ENCODE data around the gene C6orf62. TPM values are rescaled to one million over a fixed set of nuclear protein-coding genes. Genes with fewer than 3 reads are reported as not detected.
A peak's percentile ranks its signal among the peaks of the same experiment; 100 is the strongest.

The C6orf62 gene
- total and polyA plus RNA-seq, 12 donors, result 35.3 to 68.3 (median 41.5) TPM

DNA sequence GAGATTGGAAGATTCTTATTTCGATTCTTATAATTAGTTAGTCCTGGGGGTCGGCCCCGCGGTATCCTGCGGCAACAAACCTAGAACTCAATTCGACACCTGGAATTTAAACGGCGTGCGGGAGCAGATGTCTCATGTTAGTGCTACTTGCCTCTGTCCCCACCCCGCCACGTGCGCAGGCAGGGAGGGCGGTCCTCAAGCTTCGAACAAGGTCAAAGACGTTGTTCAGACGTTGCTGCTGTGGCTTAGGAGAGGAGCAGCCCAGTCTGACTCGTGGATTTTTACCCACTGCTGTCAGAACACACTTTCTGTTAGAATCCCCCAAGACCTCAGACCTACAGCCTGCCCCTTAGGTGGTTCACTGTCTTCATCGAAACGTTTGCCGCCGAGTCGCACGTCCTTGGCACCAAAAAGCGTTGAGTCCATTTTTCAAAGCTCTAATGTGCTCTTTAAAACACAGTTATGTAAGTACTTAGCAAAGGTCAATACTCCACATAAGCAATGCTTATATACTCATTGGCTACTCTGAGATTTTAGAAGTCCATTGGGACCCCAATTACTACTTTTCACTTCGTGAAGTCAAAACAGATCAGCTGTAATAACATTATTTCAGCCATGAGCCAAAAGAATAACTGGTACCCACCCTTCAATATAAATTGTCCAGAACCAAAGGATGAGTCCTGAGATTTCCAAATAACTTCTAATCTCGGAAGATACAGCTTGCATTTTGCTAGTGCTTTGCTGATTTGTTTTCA lies 2.7 kb upstream of the C6orf62 start:
- Histone ChIP-seq H3K4me3 (peak overlapping the region in 9 of 10 donors; percentile 42 to 97 (median 79)), H3K4me1 (peaks cover 0 to 36% (median 25%) of the 10 kb centered on the region in 9 donors), H3K36me3 (peaks cover 0 to 23% (median 0%) of the 10 kb centered on the region in 9 donors), H3K27ac (peak overlapping the region; percentile 97 to 100 (median 99)), H3K9me3 (no peaks in the 10 kb centered on the region), H3K27me3 (no peaks in the 10 kb centered on the region)
- peak; percentile 58 to 82 (median 72) for ATAC-seq
- no peak for TF ChIP-seq CTCF (IDR thresholded peaks at IDR 0.05)
- intact Hi-C loops (cut with DNase I), result loop anchor here in 6 of 10 donors (1.0 to 10.0 kb wide), 9 partner anchors 51 to 1303 kb away; partner anchors contain the start of genes GMNN (in 5 of the 6), TDP2 (in 3 of the 6) and ACOT13 (in 2 of the 6)
- peak; percentile 84 to 88 for DNase-seq
- 5 to 6% methylated on average over 26 of the region's 26 CpGs for WGBS, 2 donors

- 0% methylated on average over 60 of the region's 60 CpGs for WGBS, 2 donors
- DNase-seq (peak; percentile 100), ATAC-seq (peak; percentile 93 to 97 (median 96))
- Histone ChIP-seq H3K4me3 (peak overlapping the region; percentile 70 to 98 (median 86)), H3K9me3 (no peaks in the 10 kb centered on the region), H3K27ac (peak overlapping the region; percentile 97 to 100 (median 99)), H3K27me3 (no peaks in the 10 kb centered on the region), H3K4me1 (peaks cover 6 to 44% (median 33%) of the 10 kb centered on the region in 9 donors), H3K36me3 (peaks cover 0 to 31% (median under 1%) of the 10 kb centered on the region in 9 donors)
- no peak for TF ChIP-seq CTCF (IDR thresholded peaks at IDR 0.05)
- intact Hi-C loops (cut with DNase I), result loop anchor here in 6 of 10 donors (1.0 to 10.0 kb wide), 9 partner anchors 51 to 1304 kb away; partner anchors contain the start of genes GMNN (in 5 of the 6), TDP2 (in 3 of the 6) and ACOT13 (in 2 of the 6)
Measured at GRCh38 chr6:24720604-24721460, 1.9 kb upstream of the C6orf62 start.

DNA sequence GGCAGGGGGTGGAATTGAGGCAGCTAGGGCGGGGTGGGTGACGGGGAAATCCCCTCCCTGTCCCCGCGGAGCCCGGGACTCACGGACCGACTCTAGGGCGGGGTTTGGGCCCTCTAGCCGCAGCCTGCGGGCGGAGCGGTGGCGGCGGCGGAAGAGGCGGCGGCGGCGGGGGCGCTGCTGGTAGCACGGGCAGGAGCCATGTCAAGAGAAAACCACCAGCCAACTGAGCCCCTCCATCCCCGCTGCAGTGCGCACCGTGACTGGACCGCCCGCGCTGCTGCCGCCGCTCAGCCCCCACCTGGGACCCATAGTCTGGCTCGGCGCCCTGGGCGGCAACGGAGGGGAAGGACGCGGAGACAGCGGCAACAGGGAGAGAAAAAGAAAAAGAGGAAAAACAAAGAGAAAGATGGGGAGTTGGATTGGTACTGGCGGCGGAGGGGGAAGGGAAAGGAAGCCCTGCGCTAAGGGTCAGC lies 1.2 kb upstream of the C6orf62 start:
- peaks cover 6 to 51% (median 38%) of the 10 kb centered on the region in 9 donors for H3K4me1 ChIP-seq
- peak in 1 of 9 donors; percentile 5 for TF ChIP-seq CTCF (IDR thresholded peaks at IDR 0.05)
- H3K36me3 ChIP-seq, result peaks cover 0 to 37% (median 5%) of the 10 kb centered on the region in 9 donors
- no peaks in the 10 kb centered on the region for H3K27me3 ChIP-seq
- H3K4me3 ChIP-seq, result peak overlapping the region; percentile 70 to 98 (median 86)
- ATAC-seq (peak; percentile 30 to 70 (median 37)), DNase-seq (peak; percentile 63 to 75)
- H3K27ac ChIP-seq, result peak overlapping the region; percentile 97 to 100 (median 99)
- no peaks in the 10 kb centered on the region for H3K9me3 ChIP-seq
- WGBS, 2 donors, result 1% methylated on average over 38 to 39 of the region's 39 CpGs
- intact Hi-C loops (cut with DNase I), result loop anchor here in 5 of 10 donors (2.0 to 10.0 kb wide), 6 partner anchors 52 to 1305 kb away; partner anchors contain the start of genes GMNN (in 4 of the 5), ACOT13 (in 2 of the 5) and TDP2 (in 2 of the 5)

All from heart right ventricle (tissue), 16 donors.